ENCODE results near the gene FAM193A.

Gene FAM193A

DNA sequence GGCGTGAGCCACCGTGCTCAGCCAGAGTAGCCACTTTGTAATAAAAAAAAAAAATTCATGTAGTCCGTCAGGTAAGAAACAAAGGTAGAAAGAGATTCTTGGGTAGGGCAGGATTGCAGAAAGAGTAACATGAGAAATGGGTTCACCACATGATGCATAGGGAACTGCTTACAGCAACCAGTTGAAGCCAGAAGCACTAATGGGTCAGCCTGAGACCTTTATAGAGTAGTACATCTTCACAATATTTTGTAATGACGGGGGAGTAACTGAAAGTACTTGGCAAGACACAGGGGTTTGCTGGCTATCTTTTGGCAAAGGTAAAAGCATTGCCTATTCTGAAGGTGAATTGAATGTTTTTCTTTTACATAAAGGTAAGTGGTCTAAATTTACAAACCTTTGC, 29.1 kb downstream of the FAM193A start:
- H3K4me3 ChIP-seq (ENCODE audit: control insufficient read depth, low read depth, low read length): no peak overlapping the region
- DNase-seq (ENCODE audit: low read depth): no peak
- no peak for TF ChIP-seq CTCF (conservative IDR thresholded peaks at IDR 0.05; ENCODE audit: control insufficient read depth, insufficient read depth, low read depth, low read length)

- no peak overlapping the region for H3K4me3 ChIP-seq (ENCODE audit: control insufficient read depth, low read depth, low read length)
- TF ChIP-seq CTCF (conservative IDR thresholded peaks at IDR 0.05; ENCODE audit: control insufficient read depth, insufficient read depth, low read depth, low read length): no peak
- no peak for DNase-seq (ENCODE audit: low read depth)
These were observed 33.6 kb downstream of the FAM193A start for GRCh38 chr4:2570036-2570435.

GRCh38 chr4:2570551-2571222, 34.2 kb downstream of the FAM193A start:
- H3K4me3 ChIP-seq (ENCODE audit: control insufficient read depth, low read depth, low read length): no peak overlapping the region
- DNase-seq (ENCODE audit: low read depth): no peak
- TF ChIP-seq CTCF (conservative IDR thresholded peaks at IDR 0.05; ENCODE audit: control insufficient read depth, insufficient read depth, low read depth, low read length): no peak

- DNase-seq (ENCODE audit: low read depth): no peak
- TF ChIP-seq CTCF (conservative IDR thresholded peaks at IDR 0.05; ENCODE audit: control insufficient read depth, insufficient read depth, low read depth, low read length): no peak
- no peak overlapping the region for H3K4me3 ChIP-seq (ENCODE audit: control insufficient read depth, low read depth, low read length)
These were observed 35.6 kb downstream of the FAM193A start for GRCh38 chr4:2572076-2572475.

- no peak for TF ChIP-seq CTCF (conservative IDR thresholded peaks at IDR 0.05; ENCODE audit: control insufficient read depth, insufficient read depth, low read depth, low read length)
- no peak for DNase-seq (ENCODE audit: low read depth)
- no peak overlapping the region for H3K4me3 ChIP-seq (ENCODE audit: control insufficient read depth, low read depth, low read length)
These were observed 36.4 kb downstream of the FAM193A start for GRCh38 chr4:2572866-2573265.

GRCh38 chr4:2574009-2574408, 37.6 kb downstream of the FAM193A start:
- no peak for TF ChIP-seq CTCF (conservative IDR thresholded peaks at IDR 0.05; ENCODE audit: control insufficient read depth, insufficient read depth, low read depth, low read length)
- DNase-seq (ENCODE audit: low read depth): no peak
- no peak overlapping the region for H3K4me3 ChIP-seq (ENCODE audit: control insufficient read depth, low read depth, low read length)

GRCh38 chr4:2574863-2575262, 38.4 kb downstream of the FAM193A start:
- no peak for DNase-seq (ENCODE audit: low read depth)
- no peak overlapping the region for H3K4me3 ChIP-seq (ENCODE audit: control insufficient read depth, low read depth, low read length)
- TF ChIP-seq CTCF (conservative IDR thresholded peaks at IDR 0.05; ENCODE audit: control insufficient read depth, insufficient read depth, low read depth, low read length): no peak

All from fibroblast of mammary gland (primary cell).